ENCODE results near the gene HTRA2.

DNA sequence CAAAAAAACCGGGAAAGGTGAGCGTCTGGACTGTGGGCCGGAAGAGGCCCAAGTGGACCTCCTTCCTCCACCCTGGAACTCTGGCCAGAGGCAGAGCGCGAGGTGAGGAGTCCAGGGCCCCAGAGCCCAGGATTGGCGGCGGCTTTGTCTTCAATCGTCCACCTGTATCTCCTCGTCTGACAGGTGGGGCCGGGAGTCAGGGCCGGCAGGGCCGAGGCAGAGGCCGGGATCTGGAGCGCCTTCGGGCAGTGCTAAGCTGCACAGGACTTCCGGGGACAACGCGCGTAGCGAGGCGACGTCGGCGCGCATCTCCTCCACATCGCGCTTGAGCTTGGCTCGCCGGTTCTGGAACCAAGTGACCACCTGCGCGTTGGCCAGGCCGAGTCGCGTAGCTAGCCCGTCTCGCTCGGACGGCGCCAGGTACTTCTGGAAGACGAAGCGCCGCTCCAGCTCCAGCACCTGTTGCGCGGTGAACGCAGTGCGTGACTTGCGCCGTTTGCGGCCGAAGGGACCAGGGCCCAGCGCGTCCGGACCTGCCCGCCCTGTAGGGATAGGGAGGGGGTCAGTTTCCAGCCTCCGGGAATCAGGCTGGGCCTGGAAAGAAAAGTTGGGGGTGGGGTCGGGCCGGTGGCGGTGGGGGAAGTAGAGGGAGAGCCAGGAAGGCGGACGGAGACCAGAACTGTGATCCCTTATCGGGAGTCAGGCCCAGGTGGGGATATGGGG, 31.8 kb upstream of the HTRA2 start:
- TF ChIP-seq CTCF (IDR thresholded peaks at IDR 0.05; ENCODE audit: insufficient read depth, low read length, poor library complexity, severe bottlenecking) (no peak), EZH2phosphoT487 (conservative IDR thresholded peaks at IDR 0.05; ENCODE audit: low read length) (no peak)
